ENCODE results near the gene CAPN15. TPM values are rescaled to one million over a fixed set of nuclear protein-coding genes. Genes with fewer than 3 reads are reported as not detected.

CAPN15 gene
- total RNA-seq, 6 experiments from 2014 or later = 35.3 to 41.4 (median 40.2) TPM

GRCh38 chr16:572865-573650 is 45.5 kb downstream of the CAPN15 start:
- Mint-ChIP-seq H3K27ac (no peak overlapping the region), H3K36me3 (ENCODE audit: low read depth) (no peaks in the 10 kb centered on the region), H3K27me3 (ENCODE audit: insufficient read depth) (peaks cover 5% of the 10 kb centered on the region), H3K4me3 (no peak overlapping the region), H3K9me3 (no peaks in the 10 kb centered on the region), H3K4me1 (ENCODE audit: low read depth) (peaks cover 23% of the 10 kb centered on the region)
- no peak for TF ChIP-seq CTCF (IDR thresholded peaks at IDR 0.05)
- DNase-seq = no peak

GRCh38 chr16:574021-574760 is 46.7 kb downstream of the CAPN15 start:
- H3K36me3 Mint-ChIP-seq (ENCODE audit: low read depth) = no peaks in the 10 kb centered on the region
- H3K4me3 Mint-ChIP-seq = no peak overlapping the region
- H3K4me1 Mint-ChIP-seq (ENCODE audit: low read depth) = peaks cover 19% of the 10 kb centered on the region
- no peaks in the 10 kb centered on the region for H3K9me3 Mint-ChIP-seq
- H3K27ac Mint-ChIP-seq = no peak overlapping the region
- DNase-seq = no peak
- H3K27me3 Mint-ChIP-seq (ENCODE audit: insufficient read depth) = peaks cover 5% of the 10 kb centered on the region
- no peak for TF ChIP-seq CTCF (IDR thresholded peaks at IDR 0.05)

- H3K27ac Mint-ChIP-seq = no peak overlapping the region
- no peaks in the 10 kb centered on the region for H3K36me3 Mint-ChIP-seq (ENCODE audit: low read depth)
- H3K4me3 Mint-ChIP-seq = no peak overlapping the region
- H3K9me3 Mint-ChIP-seq = no peaks in the 10 kb centered on the region
- TF ChIP-seq CTCF (IDR thresholded peaks at IDR 0.05) = no peak
- H3K27me3 Mint-ChIP-seq (ENCODE audit: insufficient read depth) = peaks cover 5% of the 10 kb centered on the region
- no peak for DNase-seq
- H3K4me1 Mint-ChIP-seq (ENCODE audit: low read depth) = peaks cover 14% of the 10 kb centered on the region
Observed at GRCh38 chr16:575354-576196, 48.1 kb downstream of the CAPN15 start.

GRCh38 chr16:576197-576822 is 48.8 kb downstream of the CAPN15 start:
- Mint-ChIP-seq H3K27me3 (ENCODE audit: insufficient read depth) (no peaks in the 10 kb centered on the region), H3K36me3 (ENCODE audit: low read depth) (no peaks in the 10 kb centered on the region), H3K9me3 (no peaks in the 10 kb centered on the region), H3K4me3 (no peak overlapping the region), H3K27ac (no peak overlapping the region), H3K4me1 (ENCODE audit: low read depth) (peaks cover 7% of the 10 kb centered on the region)
- no peak for TF ChIP-seq CTCF (IDR thresholded peaks at IDR 0.05)
- no peak for DNase-seq

- Mint-ChIP-seq H3K27ac (no peak overlapping the region), H3K36me3 (ENCODE audit: low read depth) (no peaks in the 10 kb centered on the region), H3K27me3 (ENCODE audit: insufficient read depth) (no peaks in the 10 kb centered on the region), H3K4me1 (ENCODE audit: low read depth) (peaks cover 2% of the 10 kb centered on the region), H3K4me3 (no peak overlapping the region), H3K9me3 (no peaks in the 10 kb centered on the region)
- no peak for TF ChIP-seq CTCF (IDR thresholded peaks at IDR 0.05)
- no peak for DNase-seq
Observed at GRCh38 chr16:576823-577201, 49.3 kb downstream of the CAPN15 start.
